GM18951 (cell line): ENCODE measurements around the gene HCFC2.
A peak's percentile ranks its signal among the peaks of the same experiment; 100 is the strongest.

Source experiments
- POLR2A ChIP-seq: IDR thresholded peaks from 4 replicates; pipeline ENCODE4 v1.6.1; 2011; ENCODE audit warnings: mild to moderate bottlenecking; ENCODE audit not compliant: insufficient read length, insufficient read depth; ENCODE audit errors: extremely low read depth
- in situ Hi-C: fragments of 300-500 bp; cut with MboI; formaldehyde crosslinking; loops from one replicate; pipeline ENCODE4 v1.12.0; 2022; ENCODE audit warnings: low sequenced_read_pairs, mixed read lengths, inconsistent platforms; ENCODE audit not compliant: unreplicated experiment

HCFC2 gene

DNA sequence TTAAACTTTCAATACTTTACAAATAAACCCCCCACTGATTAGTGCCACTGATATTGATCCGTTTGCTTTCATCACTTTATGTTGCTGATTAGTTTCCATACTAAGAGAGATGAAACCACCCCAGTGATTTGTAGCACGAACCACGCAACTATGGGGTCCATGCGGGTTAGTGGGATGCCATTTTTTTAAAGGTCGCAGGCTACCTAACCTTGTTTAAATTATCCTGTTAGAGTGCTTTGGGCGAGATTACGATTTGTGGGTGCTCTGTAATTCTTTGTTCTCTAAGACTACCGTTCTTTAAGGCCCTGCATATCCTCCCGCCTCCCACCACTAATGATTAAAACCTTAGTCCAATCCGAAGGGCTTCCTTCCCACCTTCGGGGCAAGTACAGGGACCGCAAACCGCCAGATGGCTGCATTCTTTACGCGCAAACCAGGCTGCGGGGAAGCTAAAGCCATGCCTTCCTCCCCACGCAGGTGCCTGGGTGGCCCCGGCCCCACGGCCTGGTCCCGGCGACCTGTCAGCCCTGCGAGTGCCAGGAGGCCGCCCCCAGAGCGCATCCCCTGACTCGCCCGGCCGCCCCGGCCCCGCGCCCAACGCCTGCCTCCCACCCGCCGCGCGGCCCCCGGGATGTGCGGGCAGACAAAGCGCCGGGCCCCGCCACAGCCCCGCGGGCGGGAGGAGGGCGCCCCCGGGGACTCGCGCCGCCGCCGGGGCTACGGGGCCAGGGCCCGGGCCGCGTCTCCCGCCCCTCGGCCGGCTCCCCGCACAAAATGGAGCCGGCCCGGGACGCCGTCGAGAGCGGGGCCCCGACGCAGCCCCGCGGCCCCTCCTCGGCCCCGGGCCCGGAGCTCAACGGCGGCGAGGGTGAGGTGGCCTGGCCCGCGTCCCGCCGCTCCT, 72.9 kb downstream of the HCFC2 start:
- no peak for TF ChIP-seq POLR2A
- in situ Hi-C loops: no loop called here

DNA sequence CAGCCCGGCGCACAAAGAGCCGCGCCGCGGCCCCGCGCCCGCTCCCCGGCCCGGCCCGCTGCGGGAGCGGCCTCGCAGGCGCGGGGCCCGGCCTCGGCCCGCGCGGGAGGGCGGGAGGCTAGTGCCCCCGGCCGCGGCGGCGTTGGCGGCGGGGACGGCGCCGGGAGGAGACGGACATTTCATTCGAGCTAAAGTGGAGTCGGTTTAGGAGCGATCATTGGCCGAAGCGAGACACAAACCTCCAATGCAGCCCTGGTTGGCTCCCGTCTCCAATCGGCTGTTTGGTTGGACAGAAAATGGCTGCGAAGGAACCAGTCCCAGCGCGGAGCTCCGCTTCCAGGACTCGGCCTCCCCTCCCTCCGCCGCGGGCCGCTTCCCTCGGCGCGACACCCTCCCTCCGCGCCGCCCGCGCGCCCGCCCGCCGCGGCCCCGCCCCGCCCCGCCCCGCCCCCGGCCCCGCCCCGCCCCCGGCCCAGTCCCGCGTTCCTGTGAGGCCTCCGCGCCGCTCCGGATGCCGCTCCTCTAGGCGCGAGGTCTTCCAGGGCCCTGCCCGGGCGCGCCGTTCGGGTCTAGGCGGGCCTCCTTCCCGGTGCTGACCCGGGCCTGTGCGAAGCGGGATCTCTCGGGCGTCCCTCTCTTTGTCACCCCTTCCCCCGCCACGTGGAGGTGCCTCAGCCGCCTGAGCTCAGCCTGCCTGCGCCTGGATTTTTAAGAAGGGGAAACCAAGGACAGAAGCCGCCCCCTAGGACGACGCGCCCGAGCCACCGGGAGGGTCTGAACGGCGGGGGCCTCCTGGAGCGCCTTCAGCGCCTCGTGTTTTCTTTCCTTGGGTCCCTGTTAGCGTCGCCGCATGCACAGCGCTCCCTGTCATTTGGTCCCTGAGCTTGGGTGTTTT, 73.8 kb downstream of the HCFC2 start, which contains the start of gene NFYB:
NFYB (minus strand) TSS at position 309 of the 895 bp plus-strand sequence. CDS start 2,757 bp downstream, outside the sequence.
- TF ChIP-seq POLR2A: peak; percentile 93
- in situ Hi-C loops: no loop called here

DNA sequence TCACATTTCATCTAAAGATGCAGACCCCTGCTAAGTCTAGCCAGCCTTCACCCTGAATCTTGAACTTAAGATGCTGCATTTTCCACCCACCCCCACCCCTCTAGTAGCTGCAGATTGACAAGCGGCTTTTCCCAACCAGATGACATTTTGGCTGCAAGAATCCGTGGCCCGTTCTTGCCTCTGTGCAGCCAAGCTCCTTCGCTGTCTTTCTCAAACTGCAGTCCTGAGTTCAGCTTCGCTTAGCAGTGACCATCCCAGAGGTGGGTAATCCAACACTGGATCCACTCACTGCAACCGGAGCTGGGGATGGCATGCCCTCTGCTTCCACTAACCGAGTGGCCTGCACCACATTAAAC, 74.4 kb downstream of the HCFC2 start:
- in situ Hi-C loops: no loop called here
- TF ChIP-seq POLR2A: no peak

DNA sequence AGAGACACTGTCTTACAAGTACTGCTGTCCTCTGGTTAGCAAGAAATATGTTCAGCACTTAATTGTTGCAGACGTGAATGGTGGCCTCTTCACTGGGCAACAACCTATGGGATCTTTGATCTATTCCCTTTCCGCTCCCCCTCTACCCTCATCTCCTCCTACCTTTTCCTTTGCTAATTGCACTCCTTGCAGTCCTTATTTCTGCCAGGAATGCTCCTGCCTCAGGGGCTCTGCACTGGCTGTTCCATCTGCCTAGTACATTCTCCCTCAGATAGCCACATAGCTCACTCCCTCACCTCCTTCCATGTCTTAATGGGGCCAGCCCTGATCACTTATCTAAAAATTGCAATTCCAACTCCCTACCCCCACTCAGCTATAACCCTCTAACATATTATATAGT, 78.2 kb downstream of the HCFC2 start:
- no peak for TF ChIP-seq POLR2A
- in situ Hi-C loops: no loop called here

DNA sequence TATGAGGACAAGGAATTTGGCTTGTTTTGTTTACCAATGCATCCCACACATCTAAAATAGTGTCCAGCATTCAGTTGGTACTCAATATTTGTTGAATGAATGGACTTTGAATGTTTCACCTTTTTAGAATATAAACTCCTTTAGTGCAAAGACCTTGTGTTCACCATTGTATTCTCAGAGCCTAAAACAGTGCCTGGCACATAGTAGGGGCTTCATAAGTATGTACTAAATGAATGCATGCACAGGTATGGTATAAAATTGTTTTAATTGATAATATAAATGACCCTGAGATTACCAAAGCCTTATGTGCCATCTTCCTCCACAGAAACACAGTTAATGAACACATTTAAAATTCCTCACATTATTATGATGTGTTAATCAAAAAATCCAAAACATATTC, 78.7 kb downstream of the HCFC2 start:
- TF ChIP-seq POLR2A: no peak
- in situ Hi-C loops: no loop called here

DNA sequence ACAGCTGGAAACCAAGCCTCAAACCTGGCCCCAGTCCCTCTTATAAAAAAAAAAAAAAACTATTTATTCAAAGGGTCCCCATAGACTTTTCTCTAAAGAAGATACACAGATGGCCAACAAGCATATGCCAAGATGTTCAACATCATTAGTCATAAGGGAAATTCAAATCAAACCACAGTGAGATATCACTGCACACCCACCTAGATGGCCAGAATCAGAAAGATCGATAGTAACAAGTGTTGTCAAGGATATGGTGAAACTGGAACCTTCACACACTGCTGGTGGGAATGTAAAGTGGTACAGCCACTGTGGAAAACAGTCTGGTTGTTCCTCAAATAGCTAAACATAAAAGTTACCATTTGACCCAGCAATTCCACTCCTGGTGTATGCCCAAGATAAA, 79.6 kb downstream of the HCFC2 start:
- no peak for TF ChIP-seq POLR2A
- in situ Hi-C loops: no loop called here

DNA sequence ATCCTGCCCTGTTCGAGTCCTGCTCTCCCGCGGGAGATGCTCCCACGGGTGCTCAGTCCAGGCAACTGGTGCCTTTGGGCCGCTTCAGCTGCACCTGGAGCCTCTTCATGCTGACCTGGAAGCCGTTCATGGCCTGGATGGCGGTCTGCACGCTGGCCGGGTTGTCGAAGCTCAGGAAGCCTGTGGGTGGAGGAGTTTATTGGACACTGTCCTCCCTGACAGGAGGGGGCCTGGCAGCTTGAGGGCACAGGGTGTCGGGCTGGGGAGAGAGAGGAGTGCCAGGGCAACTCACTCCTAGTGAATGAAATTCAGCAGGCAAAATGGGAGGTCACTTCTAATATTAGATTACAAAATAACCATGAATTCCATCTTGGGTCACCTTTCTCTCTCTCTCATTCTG, 83.0 kb downstream of the HCFC2 start:
- TF ChIP-seq POLR2A: no peak
- in situ Hi-C loops: no loop called here

DNA sequence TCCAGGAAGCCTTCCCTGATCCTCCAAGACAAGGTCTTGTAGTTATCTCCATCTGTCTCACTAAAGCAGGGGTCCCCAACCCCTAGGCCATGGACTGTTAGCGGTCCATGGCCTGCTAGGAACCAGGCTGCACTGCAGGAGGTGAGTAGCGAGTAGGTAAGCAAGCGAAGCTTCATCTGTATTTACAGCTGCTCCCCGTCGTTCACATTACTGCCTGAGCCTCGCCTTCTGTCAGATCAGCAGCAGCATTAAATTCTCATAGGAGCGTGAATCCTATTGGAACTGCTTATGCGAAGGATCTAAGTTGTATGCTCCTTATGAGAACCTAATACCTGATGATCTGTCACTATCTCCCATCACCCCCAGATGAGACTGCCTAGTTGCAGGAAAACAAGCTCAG, 86.1 kb downstream of the HCFC2 start:
- TF ChIP-seq POLR2A: no peak
- in situ Hi-C loops: no loop called here

DNA sequence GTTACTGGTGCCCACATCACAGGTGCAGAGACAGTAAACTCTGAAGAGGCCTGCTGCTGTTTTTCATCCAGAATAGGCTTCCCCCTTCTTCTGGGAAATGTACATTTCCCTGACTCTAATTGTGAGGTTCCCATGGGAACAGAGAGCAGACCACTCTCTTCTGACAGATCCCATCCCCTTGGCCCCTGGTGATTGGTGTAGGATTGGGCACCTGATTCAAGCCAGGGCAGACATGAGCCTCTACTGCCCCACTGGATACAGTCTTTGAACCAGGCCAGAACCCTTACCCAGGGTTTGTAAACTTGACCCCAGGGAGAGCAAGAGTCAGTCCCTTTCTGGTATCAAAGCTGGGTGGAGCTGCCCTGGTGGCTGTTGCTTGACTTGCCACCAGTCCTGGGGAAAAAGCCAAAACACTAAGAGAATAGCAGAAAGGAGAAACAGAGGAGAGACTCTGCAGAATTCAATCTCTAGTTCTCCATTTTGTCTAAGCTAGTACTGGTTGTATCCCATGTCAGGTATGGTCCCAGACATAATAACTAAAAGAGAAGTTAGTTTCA, 88.4 kb downstream of the HCFC2 start:
- in situ Hi-C loops: no loop called here

DNA sequence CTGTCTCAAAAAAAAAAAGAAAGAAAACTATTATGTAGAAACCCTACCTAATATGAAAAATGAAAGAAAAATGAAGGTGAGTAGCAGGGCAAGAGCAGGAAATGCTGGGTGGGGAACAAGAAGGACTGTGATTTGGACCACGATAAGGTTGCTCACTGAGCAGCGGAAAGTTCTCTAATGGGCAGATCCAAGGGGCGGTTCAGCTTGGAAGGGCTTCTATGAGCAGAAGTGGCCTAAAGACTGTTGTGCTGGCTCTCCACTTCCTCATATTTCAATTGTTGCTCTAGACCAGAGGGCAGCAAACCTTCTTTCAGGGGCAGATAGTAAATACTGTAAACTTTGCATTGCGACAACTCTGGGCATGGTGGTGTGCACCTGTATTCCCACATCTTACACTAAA, 90.0 kb downstream of the HCFC2 start:
- in situ Hi-C loops: no loop called here
- TF ChIP-seq POLR2A: no peak

More for the DNA sequence above, 88.4 kb downstream of the HCFC2 start:
- TF ChIP-seq POLR2A: no peak

DNA sequence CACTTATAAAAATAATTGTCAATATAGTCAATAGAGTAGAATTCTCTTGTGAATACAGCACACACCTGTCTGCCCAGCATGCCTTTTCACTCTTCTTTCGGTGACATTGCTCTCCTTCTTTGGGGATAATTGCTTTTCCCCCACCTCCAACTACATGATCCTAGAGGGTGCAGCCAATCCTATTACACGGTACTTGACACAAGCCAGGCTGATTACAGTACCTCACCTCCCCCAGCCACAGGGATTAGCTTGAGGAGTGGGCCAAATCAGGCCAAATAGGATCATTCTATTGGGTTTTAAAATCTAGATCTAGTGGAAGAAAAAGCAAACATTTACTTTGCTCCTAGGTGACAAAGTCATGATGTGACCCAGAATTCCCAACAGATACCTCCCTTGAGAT, 90.5 kb downstream of the HCFC2 start:
- TF ChIP-seq POLR2A: no peak

More for the DNA sequence above, 90.5 kb downstream of the HCFC2 start:
- in situ Hi-C loops: no loop called here
